K562 (cell line): ENCODE data around the gene AJUBA. TPM values are rescaled to one million over a fixed set of nuclear protein-coding genes. Genes with fewer than 3 reads are reported as not detected.

Source experiments
- ATF6 ChIP-seq: sonication (generic); formaldehyde crosslinking; IDR thresholded peaks from 2 replicates; pipeline ENCODE4 v1.4.0; 2020; ENCODE audit warnings: mild to moderate bottlenecking, missing genetic modification reagents
- BCL6 ChIP-seq: fragments of 250-450 bp; sonication (Bioruptor Pico); IDR thresholded peaks from 2 replicates; pipeline ENCODE4 v1.4.0; 2020
- CHD1 ChIP-seq: fragments of 200-600 bp; sonication (generic); IDR thresholded peaks from one replicate; pipeline ENCODE4 v1.6.1; 2012; ENCODE audit warnings: mild to moderate bottlenecking, moderate library complexity, low read length, inconsistent platforms
- CTCF ChIP-seq, 3 experiments: IDR thresholded peaks in 2 of 3; conservative IDR thresholded peaks in 1 of 3; 2 replicates each; pipeline ENCODE4 v1.5.1; 2011 to 2012; ENCODE audit warnings: low read length in 3 of 3, mild to moderate bottlenecking in 3 of 3, control low read depth in 2 of 3, improper control_type of control experiment in 1 of 3, inconsistent platforms in 1 of 3, low read depth in 1 of 3, mixed read lengths in 1 of 3, moderate library complexity in 1 of 3; ENCODE audit not compliant: insufficient read depth in 2 of 3
- EGR1 ChIP-seq: fragments of 450-650 bp; conservative IDR thresholded peaks from 2 replicates; pipeline ENCODE4 v1.6.1; 2017; ENCODE audit warnings: mild to moderate bottlenecking
- GABPA ChIP-seq: fragments of 200-800 bp; sonication (Bioruptor generic); conservative IDR thresholded peaks from 2 replicates; pipeline ENCODE4 v1.6.1; 2016; ENCODE audit warnings: low read depth, missing genetic modification characterization, missing compliant biosample characterization
- HCFC1 ChIP-seq: IDR thresholded peaks from 2 replicates; pipeline ENCODE4 v1.6.1; 2012; ENCODE audit warnings: low read depth, low read length, improper control_type of control experiment
- HIVEP1 ChIP-seq: fragments of 250-450 bp; sonication (Bioruptor Pico); IDR thresholded peaks from 2 replicates; pipeline ENCODE4 v1.4.0; 2020; ENCODE audit warnings: mild to moderate bottlenecking
- KLF6 ChIP-seq: fragments of 250-450 bp; sonication (Bioruptor Pico); IDR thresholded peaks from 2 replicates; pipeline ENCODE4 v1.4.0; 2020; ENCODE audit warnings: mild to moderate bottlenecking, moderate library complexity, borderline replicate concordance
- MEIS2 ChIP-seq: fragments of 450-650 bp; IDR thresholded peaks from 2 replicates; pipeline ENCODE4 v1.6.1; 2014; ENCODE audit warnings: mild to moderate bottlenecking; ENCODE audit not compliant: partially characterized antibody
- NR4A1 ChIP-seq, 2 experiments: fragments of 250-450 bp in 1 of 2; fragments of 450-650 bp in 1 of 2; sonication (Bioruptor Pico) in 1 of 2; IDR thresholded peaks; 2 replicates each; pipeline versions ENCODE4 v1.4.0 to v1.6.1; 2016 to 2020; ENCODE audit warnings: mild to moderate bottlenecking in 2 of 2, missing compliant biosample characterization in 1 of 2, missing genetic modification characterization in 1 of 2, moderate library complexity in 1 of 2
- PBX2 ChIP-seq, 2 experiments: IDR thresholded peaks in 1 of 2; conservative IDR thresholded peaks in 1 of 2; 2 replicates each; pipeline ENCODE4 v1.6.1; 2016; ENCODE audit warnings: low read depth in 2 of 2, mild to moderate bottlenecking in 1 of 2, missing compliant biosample characterization in 1 of 2, missing genetic modification characterization in 1 of 2, moderate library complexity in 1 of 2
- PHF8 ChIP-seq: fragments of 200-600 bp; sonication (generic); IDR thresholded peaks from 2 replicates; pipeline ENCODE4 v1.6.1; 2012; ENCODE audit warnings: mixed run types, mild to moderate bottlenecking, inconsistent platforms, low read length, moderate library complexity, borderline replicate concordance
- RCOR1 ChIP-seq, 2 experiments: IDR thresholded peaks; 2 replicates each; pipeline ENCODE4 v1.6.1; 2012; ENCODE audit warnings: low read depth in 2 of 2, low read length in 2 of 2, borderline replicate concordance in 1 of 2, improper control_type of control experiment in 1 of 2
- SOX6 ChIP-seq: fragments of 450-650 bp; IDR thresholded peaks from 2 replicates; pipeline ENCODE4 v1.6.1; 2014; ENCODE audit warnings: mild to moderate bottlenecking
- TARDBP ChIP-seq: fragments of 450-650 bp; IDR thresholded peaks from 2 replicates; pipeline ENCODE4 v1.6.1; 2016
- ZBTB17 ChIP-seq: fragments of 450-650 bp; formaldehyde crosslinking; IDR thresholded peaks from 2 replicates; pipeline ENCODE4 v1.4.0; 2020; ENCODE audit warnings: mild to moderate bottlenecking
- ZNF384 ChIP-seq: IDR thresholded peaks from 2 replicates; pipeline ENCODE4 v1.6.1; 2012; ENCODE audit warnings: low read depth, low read length, improper control_type of control experiment
- ZNF444 ChIP-seq: fragments of 250-450 bp; sonication (Bioruptor Pico); IDR thresholded peaks from 2 replicates; pipeline ENCODE4 v1.4.0; 2020; ENCODE audit warnings: mild to moderate bottlenecking, moderate library complexity
- polyA plus RNA-seq, 8 experiments: library from polyadenylated mRNA; depleted of rRNA in 4 of 8; stranded (reverse) in 5 of 8; unstranded in 3 of 8; fragments of >200 nt; fragmentation: Nextera tagmentation in 2 of 8; fragmentation: Illumina TruSeq in 1 of 8; extraction: Ambion mirVana in 2 of 8; extraction: Trizol in 1 of 8; gene quantifications; 2 replicates each; pipeline versions ENCODE4 v1.2.1 to v1.2.3, GENCODE V29; 2011 to 2014; ENCODE audit warnings: inconsistent platforms in 1 of 8, missing spikeins in 1 of 8
- total RNA-seq, 7 experiments: library from RNA; depleted of rRNA in 6 of 7; stranded (reverse); fragments of >200 nt in 6 of 7; fragmentation: Illumina TruSeq in 2 of 7; extraction: Trizol in 2 of 7; gene quantifications; 2 replicates each; pipeline versions ENCODE4 v1.2.1 to v1.2.3, GENCODE V29; 2011 to 2021; ENCODE audit warnings: low replicate concordance in 1 of 7

Gene AJUBA
- total and polyA plus RNA-seq, 9 of the 15 experiments (the other 6 are each of a cell fraction or from before 2014, with no cell fraction given), result 0.73 to 4.7 (median 2.8) TPM

- TF ChIP-seq ZNF444 (CRISPR knock-in tag) (no peak), CHD1 (peak; percentile 60), MEIS2 (peak; percentile 72), HIVEP1 (CRISPR knock-in tag) (no peak), NR4A1 (CRISPR knock-in tag; IDR thresholded peaks at IDR 0.05) (no peak), NR4A1 (tag; IDR thresholded peaks at IDR 0.05) (no peak; the same call in 1 of the 2 replicates), ZNF384 (no peak), TARDBP (peak; percentile 42; the same call in 1 of the 2 replicates), SOX6 (peak; percentile 67), PBX2 (CRISPR knock-in tag; IDR thresholded peaks at IDR 0.05; ENCODE audit: low read depth) (peak; percentile 92), PBX2 (tag; conservative IDR thresholded peaks at IDR 0.05; ENCODE audit: low read depth) (peak; percentile 99), GABPA (0 out of 2 replicates have a peak, but pooled peaks have one; percentile 23), CTCF (IDR thresholded peaks at IDR 0.05 in 2 of 3, conservative IDR thresholded peaks at IDR 0.05 in 1 of 3; ENCODE audit: insufficient read depth in 2 of 3, low read depth in 1 of 3, low read length in 3 of 3) (peak; percentile 38 to 49 (median 45); a peak in 5 of 6 replicates), ZBTB17 (CRISPR knock-in tag) (0 out of 2 replicates have a peak, but pooled peaks have one; percentile 38), EGR1 (peak; percentile 93), HCFC1 (peak; percentile 42), ATF6 (CRISPR knock-in tag) (peak; percentile 83; the same call in 1 of the 2 replicates), PHF8 (peak; percentile 94), BCL6 (no peak), RCOR1 (IDR thresholded peaks at IDR 0.05; ENCODE audit: borderline replicate concordance in 1 of 2, low read depth in 2 of 2, low read length in 2 of 2) (0 out of 4 replicates have a peak, but pooled peaks of 1 of the 2 experiments have one; percentile 13), KLF6 (peak; percentile 51; the same call in 1 of the 2 replicates)
Observed at GRCh38 chr14:23006544-23007419, 24.4 kb upstream of the AJUBA start (continued).
